HG03108 (cell line): Measurements from ENCODE around the gene ACO1.

Experiments
- ATAC-seq: cut with Tn5 transposase; IDR thresholded peaks from one replicate; pipeline ENCODE4 v1.9.1; 2021; ENCODE audit warnings: moderate library complexity; ENCODE audit not compliant: unreplicated experiment

Gene ACO1

DNA sequence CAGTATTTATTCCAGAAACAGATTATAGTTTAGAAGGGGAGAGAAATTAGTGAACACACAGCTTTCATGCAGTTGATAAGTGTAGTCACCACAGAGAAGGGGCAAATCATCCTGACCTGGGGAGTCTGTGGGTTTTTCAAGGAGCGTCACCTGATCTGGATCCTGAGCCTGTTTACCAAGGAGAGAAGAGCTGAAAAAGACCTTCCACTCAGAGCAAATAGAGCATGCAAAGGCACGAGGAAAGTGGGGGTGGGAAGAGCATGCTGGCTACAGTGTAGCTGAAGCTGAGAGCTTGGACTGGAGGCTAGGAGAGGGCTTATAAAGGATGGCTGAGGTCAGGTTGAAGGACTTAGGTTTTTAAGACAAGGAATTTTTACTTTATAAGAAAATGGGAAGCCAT lies 30.4 kb downstream of the ACO1 start:
- ATAC-seq = no peak

DNA sequence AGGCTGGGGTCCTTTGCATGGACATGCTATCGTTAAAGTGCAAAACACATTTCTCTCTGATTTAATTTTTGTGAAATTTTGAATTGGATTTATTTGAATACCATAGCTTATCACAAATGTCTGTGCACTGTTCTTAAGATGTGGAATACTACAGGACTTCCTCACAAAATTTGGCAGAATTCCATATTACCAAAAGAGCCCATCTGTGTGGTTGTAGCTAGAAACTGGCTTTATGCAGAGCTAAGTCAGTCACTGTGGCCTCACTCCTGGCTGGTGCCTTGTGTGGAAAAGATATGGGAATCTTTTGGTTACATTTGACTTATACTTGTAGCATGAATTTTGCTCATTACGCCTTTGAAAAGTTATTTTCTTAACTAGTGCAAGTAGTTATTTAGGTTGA lies 35.5 kb downstream of the ACO1 start:
- no peak for ATAC-seq

DNA sequence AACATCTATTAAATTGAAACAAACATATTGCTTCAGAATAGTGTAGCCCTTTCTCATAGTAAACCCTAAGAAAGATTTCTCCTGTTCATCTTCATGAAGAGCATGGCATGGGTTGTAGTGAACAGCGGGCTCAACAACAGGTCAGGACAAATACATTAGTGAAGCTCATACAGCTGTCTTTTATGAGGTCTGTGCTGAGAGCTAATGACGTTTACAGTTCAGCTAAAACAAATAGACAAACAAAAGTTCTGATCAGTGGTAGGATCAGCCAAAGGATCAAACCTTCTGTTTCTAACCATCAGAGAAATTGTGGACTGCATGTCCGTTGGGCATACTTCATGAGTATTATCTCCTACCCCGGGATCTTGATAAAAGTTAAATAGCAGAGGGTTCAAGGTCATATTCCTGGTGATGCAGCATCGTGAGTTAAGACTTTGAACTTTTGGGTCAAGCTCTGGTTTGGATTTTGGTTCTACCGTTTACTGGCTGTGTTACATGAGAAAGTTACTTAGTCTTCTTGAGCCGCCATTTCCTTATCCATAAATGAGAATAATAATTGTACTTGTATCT lies 37.9 kb downstream of the ACO1 start:
- ATAC-seq = no peak

DNA sequence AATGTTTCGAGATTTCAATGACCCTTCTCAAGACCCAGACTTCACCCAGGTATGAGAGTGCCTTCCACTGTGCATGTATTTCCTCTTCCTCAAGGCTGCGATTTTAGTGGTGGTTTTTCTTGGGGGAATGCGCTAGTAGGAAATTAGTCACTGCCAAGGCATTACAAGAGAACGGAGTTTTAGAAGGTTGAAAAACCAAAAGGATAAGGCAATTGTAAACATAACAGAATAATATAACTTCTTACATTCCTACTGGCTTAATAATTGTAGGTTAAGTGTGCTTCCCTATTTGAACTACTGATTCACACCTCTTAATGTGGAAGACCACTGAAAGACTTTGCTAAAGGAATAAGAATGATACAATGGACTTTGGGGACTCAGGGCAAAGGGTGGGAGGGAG lies 38.9 kb downstream of the ACO1 start:
- no peak for ATAC-seq

DNA sequence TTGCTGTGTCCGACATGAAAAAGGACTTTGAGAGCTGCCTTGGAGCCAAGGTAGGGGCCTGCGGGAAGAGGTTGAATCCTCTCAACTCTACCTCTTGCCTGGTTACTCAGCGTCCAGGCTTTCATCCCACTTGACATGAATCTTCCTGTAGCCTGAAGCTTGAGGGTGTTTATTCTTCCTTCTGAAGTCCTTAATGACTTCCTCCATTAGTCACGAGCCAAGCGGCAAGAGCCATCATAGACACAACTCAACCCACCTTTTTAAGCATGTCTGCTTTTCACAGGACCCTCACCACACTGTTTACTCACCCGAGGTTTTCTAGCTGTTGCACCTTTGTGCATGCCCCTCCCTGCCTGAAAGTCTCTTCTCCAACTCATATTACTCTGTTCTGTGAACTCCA lies 40.2 kb downstream of the ACO1 start:
- no peak for ATAC-seq

DNA sequence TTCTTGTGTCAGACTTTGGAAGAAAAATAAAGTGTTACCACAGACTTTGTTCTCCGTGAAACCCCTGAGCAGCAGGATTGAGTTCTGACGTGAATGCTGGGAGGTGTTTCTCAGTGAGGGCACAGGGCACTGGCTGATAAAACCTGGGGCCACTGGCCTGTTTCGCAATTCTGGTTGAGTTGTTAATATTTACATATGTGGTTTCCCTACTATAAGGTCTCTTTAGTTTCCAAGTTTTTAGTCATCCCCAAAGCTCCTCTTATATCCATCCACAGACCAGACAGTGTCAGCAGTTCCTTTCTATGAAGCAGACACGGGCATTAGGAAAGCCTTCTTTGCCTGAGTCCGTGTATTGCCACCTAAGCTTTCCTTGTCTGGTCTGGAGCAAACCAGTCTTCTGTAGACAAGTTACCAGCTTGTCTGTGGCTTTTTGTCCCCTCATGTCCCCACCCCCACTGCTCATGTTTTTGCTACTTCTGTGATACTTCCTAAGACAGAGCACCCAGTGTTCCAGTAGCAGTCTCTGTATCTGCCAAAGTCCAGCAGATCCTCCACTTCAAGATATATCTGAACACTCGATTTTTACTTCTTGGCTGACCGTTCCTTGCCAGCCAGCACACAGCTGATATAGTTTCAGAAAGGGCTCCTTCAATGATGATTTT lies 42.0 kb downstream of the ACO1 start:
- ATAC-seq = no peak

DNA sequence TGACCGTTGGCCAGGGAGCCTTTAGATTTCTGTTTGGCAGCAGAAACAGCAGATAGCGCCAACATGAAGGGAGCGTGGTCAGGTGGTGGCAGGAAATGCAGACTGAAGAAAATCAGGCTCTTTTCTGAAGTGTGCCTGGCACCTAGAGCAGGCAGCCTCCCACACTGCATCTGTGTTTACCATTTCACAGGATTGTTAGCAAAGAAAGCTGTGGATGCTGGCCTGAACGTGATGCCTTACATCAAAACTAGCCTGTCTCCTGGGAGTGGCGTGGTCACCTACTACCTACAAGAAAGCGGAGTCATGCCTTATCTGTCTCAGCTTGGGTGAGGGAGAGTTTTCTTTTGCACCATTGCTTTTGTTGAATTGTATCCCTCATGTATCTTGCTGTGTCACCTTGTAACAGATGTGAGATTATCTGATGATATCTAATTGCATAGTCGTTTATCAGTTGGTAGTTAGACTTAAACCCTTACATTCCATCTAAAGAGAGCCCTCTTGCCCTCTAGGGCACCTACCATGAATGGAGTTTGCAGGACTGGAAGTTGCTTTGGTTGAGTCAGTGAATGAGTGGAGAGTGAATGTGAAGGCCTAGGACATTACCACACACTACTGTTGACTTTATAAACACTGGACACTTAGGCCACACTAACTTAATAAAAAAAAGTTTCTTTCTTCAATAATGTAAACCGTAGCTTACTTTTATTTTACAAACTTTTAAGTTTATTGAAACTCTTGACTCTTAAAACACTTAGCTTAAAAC lies 42.8 kb downstream of the ACO1 start:
- ATAC-seq = no peak

DNA sequence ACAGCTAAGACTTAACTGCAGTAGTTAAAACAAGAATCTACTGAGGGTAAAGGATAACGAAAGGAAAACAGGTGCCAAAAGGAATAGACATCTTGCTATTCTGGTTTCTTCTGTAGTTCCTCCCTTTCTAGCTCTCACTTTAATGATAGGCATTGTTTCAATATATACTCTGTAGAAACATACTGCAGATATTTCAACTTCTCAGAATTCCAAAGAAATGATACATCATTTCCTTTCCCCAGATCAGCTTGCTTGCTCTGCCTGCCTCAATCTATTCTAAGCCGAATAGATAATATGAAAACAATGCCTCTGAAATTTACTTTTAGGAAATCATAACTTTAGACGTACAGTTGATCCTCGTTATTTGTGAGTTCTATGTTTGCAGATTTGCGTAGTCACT lies 46.3 kb downstream of the ACO1 start:
- no peak for ATAC-seq

DNA sequence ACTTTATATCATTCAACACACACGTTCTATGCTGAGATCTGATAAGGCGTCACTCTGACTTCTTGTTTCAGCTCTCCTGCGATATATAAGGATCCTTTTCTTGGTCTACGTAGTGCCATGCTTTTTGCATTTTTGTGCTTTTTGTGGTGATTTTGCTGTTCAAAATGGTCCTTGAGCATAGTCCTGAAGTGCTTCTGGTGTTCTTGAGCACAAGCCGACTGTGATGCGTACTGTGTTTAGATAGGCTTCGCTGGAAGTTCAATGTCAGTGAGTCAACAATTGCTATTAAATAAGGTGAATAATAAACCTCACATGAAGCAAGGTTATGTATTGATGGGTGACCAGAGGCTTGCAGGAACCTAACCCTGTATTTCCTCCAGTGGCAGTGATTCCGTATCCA lies 46.8 kb downstream of the ACO1 start:
- ATAC-seq = no peak

DNA sequence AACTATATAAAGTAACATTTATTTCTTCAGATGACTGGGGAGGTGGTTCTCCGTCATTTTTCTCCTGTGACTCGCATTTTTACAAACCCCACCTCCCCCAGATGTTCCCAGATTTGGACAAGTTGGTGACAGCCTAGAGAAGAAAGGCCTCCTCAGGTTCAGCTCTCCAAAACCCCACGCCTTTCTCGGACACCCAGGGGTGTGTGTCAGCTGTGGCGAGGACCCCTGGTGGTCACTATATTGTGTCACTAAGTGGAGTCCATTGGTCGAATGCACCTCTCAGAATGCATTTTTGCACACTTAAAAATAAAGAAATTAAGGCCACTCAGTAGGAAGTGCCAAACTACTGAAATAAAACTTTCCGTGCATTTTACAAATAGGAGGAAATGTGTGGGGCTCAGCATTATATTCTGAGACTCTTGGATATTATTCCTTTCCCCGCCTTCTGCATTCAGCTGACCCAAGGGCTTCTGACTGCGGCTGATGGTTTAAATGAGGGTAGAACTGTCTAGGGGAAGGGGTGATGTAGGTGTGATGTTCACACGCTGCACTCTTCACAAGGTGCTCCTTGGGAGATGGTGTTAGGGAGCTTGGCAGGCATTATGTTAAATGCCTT lies 47.6 kb downstream of the ACO1 start:
- no peak for ATAC-seq

DNA sequence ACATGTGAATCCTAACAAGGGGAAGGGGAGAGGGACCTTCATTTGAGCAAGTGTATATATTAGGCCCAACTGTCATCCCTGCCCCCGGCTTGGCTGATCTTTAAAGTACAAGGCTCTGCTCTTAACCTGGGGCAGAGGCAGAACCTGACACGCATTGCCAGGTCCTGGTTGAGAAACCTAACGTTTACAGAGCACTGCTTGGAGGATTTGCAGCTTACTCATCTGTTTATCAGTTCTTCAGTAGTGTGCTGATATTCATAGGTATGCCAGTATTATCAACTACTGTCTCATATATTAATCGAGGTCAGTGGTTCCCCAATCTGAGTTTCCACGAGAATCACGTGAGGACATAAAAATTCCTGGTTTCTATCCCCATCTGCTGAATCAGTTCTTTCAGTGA lies 50.4 kb downstream of the ACO1 start:
- no peak for ATAC-seq

DNA sequence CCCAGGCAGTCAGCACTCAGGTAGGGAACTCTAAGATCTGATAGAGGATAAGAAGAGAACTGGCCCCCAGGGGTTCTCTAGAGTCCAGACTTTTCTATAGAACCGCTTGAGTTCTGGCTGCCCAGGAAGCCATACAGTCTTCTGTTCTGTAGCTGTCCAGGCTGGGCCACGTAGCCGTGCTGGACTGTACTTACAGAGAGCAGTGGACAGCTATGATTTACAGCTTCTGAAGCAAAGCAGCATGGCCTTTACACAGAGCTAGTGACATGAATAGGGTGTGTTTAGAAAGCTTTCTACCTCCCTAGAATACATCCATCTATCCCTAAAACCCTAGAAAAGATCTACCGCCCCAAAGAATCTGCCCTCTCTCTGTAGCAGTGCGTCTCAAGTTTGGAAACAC lies 57.2 kb downstream of the ACO1 start:
- no peak for ATAC-seq

DNA sequence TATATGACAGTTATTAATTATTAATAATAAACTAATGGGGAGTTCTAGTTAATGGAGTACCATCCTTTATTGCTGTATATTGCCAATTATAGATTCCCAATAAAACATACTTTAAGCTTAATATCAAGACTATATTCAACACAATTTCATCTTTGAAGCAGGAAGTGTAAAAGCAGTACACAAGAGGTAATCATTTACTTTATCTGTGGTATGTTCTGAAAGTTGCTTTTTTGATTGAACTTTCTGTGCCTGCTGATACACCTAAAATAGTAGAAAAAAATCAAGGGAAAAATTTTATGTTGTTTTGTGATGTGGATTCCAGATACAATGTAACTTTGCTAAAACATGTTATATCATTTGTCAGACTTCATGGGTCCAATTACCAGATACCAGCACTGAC lies 58.0 kb downstream of the ACO1 start:
- ATAC-seq = no peak

DNA sequence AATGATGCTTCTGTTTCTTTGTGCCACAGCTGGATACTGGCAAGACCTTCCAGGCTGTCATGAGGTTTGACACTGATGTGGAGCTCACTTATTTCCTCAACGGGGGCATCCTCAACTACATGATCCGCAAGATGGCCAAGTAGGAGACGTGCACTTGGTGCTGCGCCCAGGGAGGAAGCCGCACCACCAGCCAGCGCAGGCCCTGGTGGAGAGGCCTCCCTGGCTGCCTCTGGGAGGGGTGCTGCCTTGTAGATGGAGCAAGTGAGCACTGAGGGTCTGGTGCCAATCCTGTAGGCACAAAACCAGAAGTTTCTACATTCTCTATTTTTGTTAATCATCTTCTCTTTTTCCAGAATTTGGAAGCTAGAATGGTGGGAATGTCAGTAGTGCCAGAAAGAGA lies 65.5 kb downstream of the ACO1 start:
- ATAC-seq = no peak

DNA sequence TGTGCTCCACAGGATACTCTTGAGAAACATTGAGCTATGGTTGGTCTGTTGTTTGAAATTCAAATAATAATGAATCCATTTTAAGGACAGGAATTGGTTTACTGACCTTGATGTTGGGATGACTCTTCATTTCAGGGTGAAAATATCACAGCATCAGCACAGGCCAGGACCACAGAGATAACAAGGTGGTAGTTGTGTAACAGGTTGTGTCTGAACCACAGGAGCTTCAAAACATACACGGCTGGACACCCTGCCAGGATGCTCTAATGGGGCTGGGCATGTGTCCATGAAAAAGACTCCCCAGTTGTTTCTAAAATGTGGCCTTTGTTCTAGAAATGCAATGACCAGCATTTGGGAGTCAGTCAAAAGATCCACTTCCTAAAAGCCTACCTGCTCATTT lies 69.8 kb downstream of the ACO1 start:
- no peak for ATAC-seq

DNA sequence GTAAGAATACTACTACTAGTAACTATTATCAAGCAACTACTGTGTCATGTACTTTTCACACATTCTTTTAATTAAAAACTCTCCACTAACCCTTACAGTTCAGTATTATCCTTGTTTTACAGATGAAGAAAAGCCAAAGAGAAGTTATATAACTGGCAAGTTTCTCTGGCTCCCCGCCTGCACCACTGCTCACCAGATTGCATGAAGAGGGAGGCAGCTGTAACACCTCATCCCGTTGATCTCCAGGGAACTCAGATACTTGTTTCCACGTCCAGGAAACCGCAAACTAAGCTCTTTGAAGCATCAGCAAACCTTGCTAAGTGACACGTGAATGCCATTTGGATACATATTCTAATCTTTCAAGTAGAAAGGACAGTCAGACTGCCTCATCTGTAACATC lies 71.3 kb downstream of the ACO1 start:
- ATAC-seq = no peak

DNA sequence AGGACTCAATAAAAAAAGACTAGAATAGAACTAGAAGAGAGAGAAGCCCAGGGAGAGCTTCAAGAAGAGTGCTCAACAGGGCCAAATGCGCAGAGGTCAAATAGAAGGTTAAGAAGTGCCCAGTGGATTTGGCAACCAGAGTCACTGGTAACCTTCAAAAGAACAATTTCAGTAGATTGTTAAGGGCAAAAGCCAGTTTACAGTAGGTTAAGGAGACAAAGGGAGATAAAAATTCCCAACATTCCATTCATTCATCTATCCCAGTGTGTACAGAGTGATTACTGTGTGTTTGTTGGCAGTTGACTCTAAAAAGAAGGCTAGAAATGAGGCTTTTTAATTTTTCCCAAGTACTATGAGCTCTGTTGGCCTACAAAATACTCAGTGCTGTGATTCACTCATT lies 72.1 kb downstream of the ACO1 start:
- ATAC-seq = no peak

DNA sequence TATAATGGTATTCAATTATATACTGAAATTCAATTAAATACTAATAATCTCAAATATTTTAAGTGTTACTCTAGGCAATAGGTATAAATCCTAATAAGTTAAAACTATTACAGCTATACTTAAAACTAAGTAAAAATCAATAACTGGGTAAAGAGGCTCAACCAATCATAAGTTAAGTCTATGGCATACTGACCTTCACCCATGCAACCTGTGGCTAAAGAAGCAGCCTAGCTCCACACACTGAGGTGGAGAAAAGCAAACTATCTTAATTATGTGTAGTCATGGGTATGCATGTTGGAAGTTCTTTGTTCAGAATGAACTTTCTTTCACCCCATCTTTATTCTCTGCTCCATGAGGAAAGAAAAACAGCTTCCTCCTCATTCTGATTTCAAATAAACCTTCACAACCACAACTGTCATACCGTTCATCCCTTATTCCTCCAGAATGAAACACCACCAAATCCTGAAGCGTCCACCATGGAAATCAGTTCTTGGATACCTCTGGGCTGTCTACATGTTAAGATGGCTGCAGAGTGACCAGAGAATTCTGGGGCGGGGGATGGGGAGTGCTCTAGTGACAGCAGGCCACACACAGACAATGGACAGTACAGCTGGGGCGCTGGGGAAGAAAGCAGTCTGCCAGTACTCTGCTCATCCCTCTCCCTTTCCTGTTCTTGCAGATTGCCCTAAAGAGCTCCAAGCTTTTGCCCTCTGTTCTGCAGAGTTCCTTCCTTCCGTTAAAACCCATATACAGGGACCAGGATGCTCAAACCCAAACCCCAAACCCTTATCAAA lies 79.3 kb downstream of the ACO1 start:
- no peak for ATAC-seq

DNA sequence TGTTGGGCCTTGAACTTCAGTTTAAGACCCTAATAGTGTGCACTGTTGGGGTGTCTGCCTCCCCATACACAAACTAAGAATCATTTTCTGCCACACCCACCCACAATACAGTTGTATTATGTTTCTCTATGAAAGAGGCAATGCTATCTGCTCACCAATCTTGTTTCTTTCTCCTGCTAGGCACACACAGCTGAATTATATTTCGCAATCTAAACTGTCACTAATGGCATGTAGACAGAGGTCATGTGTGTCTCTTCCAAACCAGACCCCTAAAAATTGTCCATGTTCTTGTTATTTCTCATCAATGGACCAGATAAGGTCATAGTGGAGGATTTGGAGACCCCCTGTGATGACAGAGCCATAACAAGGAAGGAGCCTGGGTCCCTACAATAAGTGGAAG lies 84.3 kb downstream of the ACO1 start:
- no peak for ATAC-seq

DNA sequence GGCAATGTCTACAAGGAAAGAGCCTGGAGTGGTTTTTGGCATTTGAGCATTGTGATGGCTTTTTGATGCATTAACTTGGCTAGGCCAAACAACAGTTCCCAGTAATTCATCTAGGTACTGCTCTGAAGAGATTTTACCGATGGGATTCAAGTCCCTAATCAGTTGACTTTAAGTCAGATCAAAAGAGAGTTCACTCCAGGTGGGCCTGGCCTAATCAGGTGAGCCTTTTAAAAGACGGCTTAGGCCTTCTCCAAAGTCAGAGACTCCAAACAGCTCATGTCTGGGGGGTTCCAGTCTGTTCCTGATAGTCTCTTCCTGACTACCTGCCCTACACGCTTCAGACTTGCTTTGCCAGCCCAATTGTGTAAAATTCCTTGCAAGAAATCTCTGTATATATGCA lies 87.9 kb downstream of the ACO1 start:
- no peak for ATAC-seq

DNA sequence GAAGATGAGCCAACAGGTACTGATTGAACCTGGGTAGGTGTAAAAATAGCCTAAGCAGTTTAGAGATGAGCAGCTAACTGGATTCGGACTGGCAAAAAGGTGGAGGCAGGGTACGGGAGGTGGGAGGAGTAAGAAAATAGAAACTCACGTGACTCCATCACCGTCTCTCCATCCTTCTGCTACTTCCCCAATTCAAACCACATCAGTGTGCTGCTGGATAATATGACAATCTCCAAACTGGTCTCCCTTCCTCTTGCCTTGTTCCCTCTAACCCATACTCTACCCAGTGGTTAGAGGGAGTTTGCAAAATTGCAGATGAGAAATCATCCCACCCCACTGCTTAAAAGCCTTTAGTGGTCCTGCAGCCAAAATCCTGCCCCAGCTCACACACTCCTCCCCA lies 98.9 kb downstream of the ACO1 start:
- ATAC-seq = no peak
